ENCODE measurements around the gene CEP89.

GRCh38 chr19:32877977-32878745 is 93.6 kb downstream of the CEP89 start:
- TF ChIP-seq POLR2A (IDR thresholded peaks at IDR 0.05; ENCODE audit: low read depth, low read length) = no peak
- TF ChIP-seq TAF1 (IDR thresholded peaks at IDR 0.05; ENCODE audit: borderline replicate concordance, low read depth, low read length) = no peak
- TF ChIP-seq POLR2AphosphoS5 (IDR thresholded peaks at IDR 0.05; ENCODE audit: low read depth, low read length) = no peak

Data from GM12892 (cell line).